ENCODE results near the gene FAM47E.
"Not testable (repeated sequence)": the region's sequence is repeated elsewhere in the genome, so short reads cannot be mapped to it uniquely, and the experiment has no call there.

Gene FAM47E

DNA sequence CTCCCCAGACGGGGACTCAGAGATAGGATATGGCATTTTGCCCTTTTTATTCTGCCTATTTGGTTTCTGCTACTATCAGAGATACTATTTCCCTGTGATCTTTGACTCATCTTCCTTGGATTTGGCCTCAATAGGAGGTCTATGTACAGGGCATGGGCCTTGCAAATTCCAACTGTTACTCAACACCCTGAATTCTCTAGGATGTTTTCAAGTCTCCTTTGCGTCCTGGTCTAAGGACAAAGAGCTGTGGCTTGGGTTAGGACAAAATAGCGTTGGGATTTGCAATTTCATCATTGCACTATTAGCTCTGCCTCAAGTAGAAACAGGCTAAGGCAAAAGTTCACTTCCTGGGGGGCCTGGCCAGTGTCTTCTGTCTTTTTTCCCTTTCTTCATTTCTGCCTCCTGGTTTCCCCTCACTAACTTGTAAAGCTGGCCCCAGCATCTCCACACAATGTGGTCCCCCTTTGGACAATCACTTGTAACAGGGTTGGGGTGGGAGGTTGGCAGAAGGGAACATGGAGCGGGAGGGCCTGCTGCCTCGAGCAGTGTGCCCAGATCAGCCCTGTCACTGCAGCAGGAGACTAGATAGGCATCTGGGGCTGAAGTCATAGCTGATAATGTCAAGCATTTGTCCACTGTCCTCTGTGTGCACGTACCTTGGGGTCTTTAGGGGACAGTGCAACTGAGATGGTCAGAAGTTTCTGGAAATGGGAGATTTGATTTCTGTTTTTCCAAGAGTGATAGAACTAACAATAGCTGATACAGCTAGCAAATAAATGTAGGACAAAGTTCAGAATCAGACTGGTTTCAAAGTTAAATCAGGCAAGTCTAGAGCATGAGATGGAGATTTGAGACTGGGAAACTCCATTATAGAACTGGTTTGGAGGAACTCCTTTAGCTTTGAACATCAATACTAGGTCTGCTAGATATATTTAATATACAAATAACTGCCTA is 29.2 kb downstream of the FAM47E start:
- H3K9me3 ChIP-seq (ENCODE audit: control insufficient read depth, insufficient read depth, low read depth, low read length), result no peaks in the 10 kb centered on the region
- H3K27me3 ChIP-seq (ENCODE audit: control insufficient read depth, insufficient read depth, low read length), result no peaks in the 10 kb centered on the region
- no peak overlapping the region for H3K4me3 ChIP-seq (ENCODE audit: low read depth, low read length)
- no peaks in the 10 kb centered on the region for H3K4me1 ChIP-seq (ENCODE audit: control insufficient read depth, insufficient read depth, low read length)
- H3K27ac ChIP-seq (ENCODE audit: low read depth, low read length), result no peak overlapping the region
- no peaks in the 10 kb centered on the region for H3K36me3 ChIP-seq (ENCODE audit: control insufficient read depth, insufficient read depth, low read length)
- H3K9ac ChIP-seq (ENCODE audit: low read length), result no peak overlapping the region

DNA sequence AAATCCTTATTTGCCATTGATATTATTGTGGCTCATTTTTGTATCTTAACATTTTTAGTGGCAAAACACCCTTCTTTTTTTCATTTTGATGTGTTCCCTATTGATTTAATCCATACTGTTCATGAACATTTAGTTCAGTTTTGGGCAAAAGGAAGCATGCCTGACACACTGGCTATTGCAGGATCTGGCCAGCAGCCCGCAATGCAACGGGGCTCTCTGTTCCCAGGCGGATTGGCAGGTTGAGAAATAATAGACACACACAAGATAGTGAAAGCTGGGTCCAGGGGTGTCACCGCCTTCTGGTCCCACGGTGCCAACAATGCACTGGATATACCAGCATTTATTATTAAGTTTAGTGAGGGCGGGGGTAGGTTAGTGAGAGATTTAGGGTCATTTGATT is 30.1 kb downstream of the FAM47E start:
- not testable (repeated sequence) for H3K27ac ChIP-seq (ENCODE audit: low read depth, low read length); H3K4me3 ChIP-seq (ENCODE audit: low read depth, low read length); H3K36me3 ChIP-seq (ENCODE audit: control insufficient read depth, insufficient read depth, low read length); H3K9me3 ChIP-seq (ENCODE audit: control insufficient read depth, insufficient read depth, low read depth, low read length); H3K4me1 ChIP-seq (ENCODE audit: control insufficient read depth, insufficient read depth, low read length); H3K27me3 ChIP-seq (ENCODE audit: control insufficient read depth, insufficient read depth, low read length); H3K9ac ChIP-seq (ENCODE audit: low read length)

DNA sequence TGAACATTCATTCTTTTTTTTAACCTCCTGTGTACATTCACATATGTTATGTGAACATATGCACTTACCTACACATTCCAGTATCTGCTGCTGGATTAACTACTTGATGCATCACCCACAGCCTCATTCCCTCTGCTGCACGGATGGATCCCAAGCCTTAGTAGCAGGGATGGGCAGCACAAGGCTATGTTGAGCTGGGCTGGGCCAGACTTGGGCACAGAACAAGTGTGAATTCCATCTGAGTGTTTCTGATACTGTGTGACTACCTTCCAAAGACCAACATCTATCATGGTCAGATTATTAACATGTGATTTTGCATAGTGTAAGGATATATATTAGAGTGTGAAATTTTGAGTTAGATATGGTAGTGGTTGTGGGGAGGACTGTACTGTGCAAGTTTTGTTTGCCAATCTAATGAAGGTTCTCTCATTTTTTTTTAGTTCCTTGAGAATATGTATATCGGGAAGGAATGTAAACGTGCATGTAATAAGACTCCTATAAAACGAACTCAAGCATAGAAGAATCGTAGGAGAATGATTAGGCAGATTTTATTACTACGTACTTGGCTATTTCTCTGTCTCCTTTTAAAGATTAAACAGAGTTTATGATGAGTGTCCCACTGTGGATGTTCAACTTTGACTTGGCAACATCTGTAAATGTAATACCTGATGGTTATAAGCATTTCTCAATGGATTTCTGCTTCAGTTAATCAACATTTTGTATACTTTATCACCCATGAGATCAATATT is 31.6 kb downstream of the FAM47E start:
- H3K4me1 ChIP-seq (ENCODE audit: control insufficient read depth, insufficient read depth, low read length), result no peaks in the 10 kb centered on the region
- H3K9ac ChIP-seq (ENCODE audit: low read length), result no peak overlapping the region
- no peaks in the 10 kb centered on the region for H3K27me3 ChIP-seq (ENCODE audit: control insufficient read depth, insufficient read depth, low read length)
- no peaks in the 10 kb centered on the region for H3K36me3 ChIP-seq (ENCODE audit: control insufficient read depth, insufficient read depth, low read length)
- no peaks in the 10 kb centered on the region for H3K9me3 ChIP-seq (ENCODE audit: control insufficient read depth, insufficient read depth, low read depth, low read length)
- H3K4me3 ChIP-seq (ENCODE audit: low read depth, low read length), result no peak overlapping the region
- H3K27ac ChIP-seq (ENCODE audit: low read depth, low read length), result no peak overlapping the region

DNA sequence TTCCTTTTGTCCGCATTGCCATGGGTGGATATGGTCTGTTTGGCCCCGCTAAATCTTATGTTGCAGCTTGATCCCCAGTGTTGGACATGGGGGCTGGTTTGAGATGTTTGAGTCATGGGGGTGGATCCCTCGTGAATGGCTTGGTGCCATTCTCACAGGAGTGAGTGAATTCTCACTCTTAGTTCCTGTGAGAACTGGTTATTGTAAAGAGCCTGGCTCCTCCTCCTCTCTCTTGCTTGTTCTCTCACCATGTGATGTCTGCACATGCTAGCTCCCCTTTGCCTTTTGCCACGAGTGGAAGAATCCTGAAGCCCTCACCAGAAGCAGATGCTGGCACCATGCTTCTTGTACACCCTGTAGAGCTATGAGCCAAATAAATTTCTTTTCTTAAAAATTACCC is 32.4 kb downstream of the FAM47E start:
- Histone ChIP-seq H3K4me1 (ENCODE audit: control insufficient read depth, insufficient read depth, low read length) (no peaks in the 10 kb centered on the region), H3K4me3 (ENCODE audit: low read depth, low read length) (no peak overlapping the region), H3K27me3 (ENCODE audit: control insufficient read depth, insufficient read depth, low read length) (no peaks in the 10 kb centered on the region), H3K27ac (ENCODE audit: low read depth, low read length) (no peak overlapping the region), H3K36me3 (ENCODE audit: control insufficient read depth, insufficient read depth, low read length) (no peaks in the 10 kb centered on the region), H3K9ac (ENCODE audit: low read length) (no peak overlapping the region), H3K9me3 (ENCODE audit: control insufficient read depth, insufficient read depth, low read depth, low read length) (no peaks in the 10 kb centered on the region)

DNA sequence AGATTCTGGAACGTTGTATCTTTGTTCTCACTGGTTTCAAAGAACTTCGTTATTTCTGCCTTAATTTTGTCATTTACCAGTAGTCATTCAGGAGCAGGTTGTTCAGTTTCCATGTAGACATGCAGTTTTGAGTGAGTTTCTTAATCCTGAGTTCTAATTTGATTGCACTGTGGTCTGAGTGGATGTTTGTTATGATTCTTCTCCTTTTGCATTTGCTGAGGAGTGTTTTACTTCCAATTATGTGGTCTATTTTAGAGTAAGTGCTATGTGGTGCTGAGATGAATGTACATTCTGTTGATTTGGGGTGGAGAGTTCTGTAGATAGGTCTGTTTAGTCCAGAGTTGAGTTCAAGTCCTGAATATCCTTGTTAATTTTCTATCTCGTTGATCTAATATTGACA is 36.3 kb downstream of the FAM47E start:
- not testable (repeated sequence) for H3K4me3 ChIP-seq (ENCODE audit: low read depth, low read length); H3K36me3 ChIP-seq (ENCODE audit: control insufficient read depth, insufficient read depth, low read length); H3K9me3 ChIP-seq (ENCODE audit: control insufficient read depth, insufficient read depth, low read depth, low read length); H3K27ac ChIP-seq (ENCODE audit: low read depth, low read length); H3K4me1 ChIP-seq (ENCODE audit: control insufficient read depth, insufficient read depth, low read length); H3K9ac ChIP-seq (ENCODE audit: low read length); H3K27me3 ChIP-seq (ENCODE audit: control insufficient read depth, insufficient read depth, low read length)

DNA sequence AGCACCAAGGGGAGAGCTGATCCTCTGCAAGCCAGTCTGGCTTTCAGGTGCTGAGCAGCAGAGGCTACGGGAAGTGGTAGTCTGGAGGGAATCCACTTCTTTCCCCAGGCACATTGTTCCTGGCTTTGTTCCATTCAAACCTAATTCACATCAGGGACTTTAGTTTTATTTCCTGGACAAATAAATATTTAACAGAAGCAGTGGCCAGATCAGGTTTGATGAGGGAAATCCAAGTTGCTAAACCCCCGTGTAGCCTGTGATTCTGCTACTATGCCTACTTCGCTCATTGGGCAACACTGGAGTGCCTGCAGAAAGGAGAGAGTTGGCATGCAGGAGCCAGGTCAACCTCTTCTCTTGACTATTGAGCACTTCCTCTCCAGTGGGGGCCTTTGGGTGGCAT is 41.2 kb downstream of the FAM47E start:
- Histone ChIP-seq H3K27ac (ENCODE audit: low read depth, low read length) (no peak overlapping the region), H3K27me3 (ENCODE audit: control insufficient read depth, insufficient read depth, low read length) (no peaks in the 10 kb centered on the region), H3K9ac (ENCODE audit: low read length) (no peak overlapping the region)

DNA sequence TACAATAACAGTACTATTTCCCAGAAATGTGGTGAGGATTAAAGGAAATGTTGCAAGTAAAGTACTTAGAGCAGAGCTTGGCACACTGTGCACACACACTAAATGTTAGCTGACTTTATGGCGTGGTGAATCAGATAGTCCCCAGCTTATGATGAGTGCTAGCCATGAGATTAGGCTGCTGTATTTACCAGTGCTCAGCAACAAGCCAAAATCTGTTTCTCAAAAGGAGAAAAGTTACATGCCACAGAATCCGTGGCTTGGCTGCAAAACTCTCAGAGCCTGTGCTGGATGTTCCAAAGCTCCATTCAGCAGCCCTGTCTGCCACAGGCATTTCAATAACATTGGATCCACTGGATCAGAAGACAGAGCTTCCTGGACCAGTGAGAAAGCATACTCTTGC is 42.3 kb downstream of the FAM47E start:
- Histone ChIP-seq H3K27ac (ENCODE audit: low read depth, low read length) (no peak overlapping the region), H3K9ac (ENCODE audit: low read length) (no peak overlapping the region), H3K4me3 (ENCODE audit: low read depth, low read length) (no peak overlapping the region), H3K4me1 (ENCODE audit: control insufficient read depth, insufficient read depth, low read length) (no peaks in the 10 kb centered on the region), H3K27me3 (ENCODE audit: control insufficient read depth, insufficient read depth, low read length) (no peaks in the 10 kb centered on the region), H3K36me3 (ENCODE audit: control insufficient read depth, insufficient read depth, low read length) (no peaks in the 10 kb centered on the region), H3K9me3 (ENCODE audit: control insufficient read depth, insufficient read depth, low read depth, low read length) (peaks cover 17% of the 10 kb centered on the region)

More for the DNA sequence above, 41.2 kb downstream of the FAM47E start:
- Histone ChIP-seq H3K36me3 (ENCODE audit: control insufficient read depth, insufficient read depth, low read length) (no peaks in the 10 kb centered on the region), H3K4me3 (ENCODE audit: low read depth, low read length) (no peak overlapping the region), H3K4me1 (ENCODE audit: control insufficient read depth, insufficient read depth, low read length) (no peaks in the 10 kb centered on the region), H3K9me3 (ENCODE audit: control insufficient read depth, insufficient read depth, low read depth, low read length) (peaks cover 12% of the 10 kb centered on the region)

DNA sequence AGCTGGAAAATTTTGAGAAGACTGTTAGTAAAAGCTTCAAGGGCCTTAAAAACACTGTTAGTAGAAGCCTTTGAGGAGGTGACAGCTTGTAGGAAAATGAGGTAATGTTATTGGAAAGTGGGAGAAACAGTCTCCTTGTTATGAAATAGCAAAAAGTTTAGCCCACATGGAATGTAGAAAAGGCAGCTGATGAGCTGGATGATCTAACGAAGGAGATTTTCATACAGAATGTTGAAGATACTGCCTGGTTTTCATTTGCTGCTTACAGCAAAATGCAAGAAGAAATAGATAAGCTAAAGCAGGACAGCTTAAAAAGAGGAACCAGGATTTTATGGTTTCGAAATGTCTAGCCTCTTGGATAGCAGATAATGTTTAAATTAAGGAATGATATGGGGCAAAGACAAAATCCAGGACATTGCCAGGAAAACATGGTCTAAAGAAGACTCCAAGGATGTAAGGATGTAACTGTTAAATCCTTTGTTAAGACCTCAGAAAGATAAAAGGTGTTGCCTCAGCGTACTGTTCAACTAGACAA is 44.8 kb downstream of the FAM47E start:
- Histone ChIP-seq H3K36me3 (ENCODE audit: control insufficient read depth, insufficient read depth, low read length) (no peaks in the 10 kb centered on the region), H3K4me1 (ENCODE audit: control insufficient read depth, insufficient read depth, low read length) (no peaks in the 10 kb centered on the region), H3K27me3 (ENCODE audit: control insufficient read depth, insufficient read depth, low read length) (no peaks in the 10 kb centered on the region), H3K9me3 (ENCODE audit: control insufficient read depth, insufficient read depth, low read depth, low read length) (peaks cover 17% of the 10 kb centered on the region), H3K27ac (ENCODE audit: low read depth, low read length) (no peak overlapping the region), H3K4me3 (ENCODE audit: low read depth, low read length) (no peak overlapping the region), H3K9ac (ENCODE audit: low read length) (no peak overlapping the region)

DNA sequence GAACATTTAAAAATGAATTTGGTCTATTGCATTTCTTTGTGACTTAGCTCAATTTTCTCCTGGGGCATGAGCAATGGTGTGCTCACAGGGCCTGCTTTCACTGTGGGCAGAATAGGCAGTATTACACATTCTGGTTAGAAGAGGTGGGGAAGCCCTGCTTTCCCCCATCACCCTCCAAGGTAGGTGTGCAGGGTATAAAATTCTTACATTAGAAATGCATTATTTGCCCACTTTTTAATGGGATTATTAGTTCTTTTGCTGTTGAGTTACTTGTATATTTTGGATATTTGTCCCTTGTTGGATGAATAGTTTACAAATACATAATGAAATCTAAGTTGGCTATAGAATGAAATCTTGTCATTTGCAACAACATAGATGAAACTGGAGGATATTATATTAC is 46.7 kb downstream of the FAM47E start:
- Histone ChIP-seq H3K4me3 (ENCODE audit: low read depth, low read length) (no peak overlapping the region), H3K9ac (ENCODE audit: low read length) (no peak overlapping the region), H3K27me3 (ENCODE audit: control insufficient read depth, insufficient read depth, low read length) (no peaks in the 10 kb centered on the region), H3K9me3 (ENCODE audit: control insufficient read depth, insufficient read depth, low read depth, low read length) (peaks cover 17% of the 10 kb centered on the region), H3K27ac (ENCODE audit: low read depth, low read length) (no peak overlapping the region), H3K36me3 (ENCODE audit: control insufficient read depth, insufficient read depth, low read length) (no peaks in the 10 kb centered on the region), H3K4me1 (ENCODE audit: control insufficient read depth, insufficient read depth, low read length) (no peaks in the 10 kb centered on the region)

DNA sequence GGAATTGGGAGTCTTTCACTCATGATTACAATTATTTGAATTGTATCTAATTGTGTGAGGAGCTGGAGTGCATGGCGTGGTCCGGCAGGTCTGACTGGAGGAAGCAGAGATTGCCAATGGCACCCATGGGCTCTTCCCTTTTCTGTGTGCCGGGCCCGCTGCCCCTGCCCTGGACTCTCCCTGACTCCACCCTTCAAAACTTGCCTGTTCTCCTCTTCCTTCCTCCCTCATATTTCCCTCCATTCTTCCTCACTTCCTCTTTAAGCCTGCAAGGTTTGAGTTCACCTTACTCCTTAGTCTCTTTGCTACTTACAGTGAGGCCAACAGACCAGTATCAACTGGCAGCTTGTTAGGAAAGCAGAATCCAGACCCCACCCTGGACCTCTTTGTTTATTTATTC is 48.5 kb downstream of the FAM47E start:
- H3K9ac ChIP-seq (ENCODE audit: low read length), result no peak overlapping the region
- H3K27ac ChIP-seq (ENCODE audit: low read depth, low read length), result no peak overlapping the region
- no peaks in the 10 kb centered on the region for H3K4me1 ChIP-seq (ENCODE audit: control insufficient read depth, insufficient read depth, low read length)
- no peak overlapping the region for H3K4me3 ChIP-seq (ENCODE audit: low read depth, low read length)
- peaks cover 4% of the 10 kb centered on the region for H3K27me3 ChIP-seq (ENCODE audit: control insufficient read depth, insufficient read depth, low read length)
- peaks cover 17% of the 10 kb centered on the region for H3K9me3 ChIP-seq (ENCODE audit: control insufficient read depth, insufficient read depth, low read depth, low read length)
- H3K36me3 ChIP-seq (ENCODE audit: control insufficient read depth, insufficient read depth, low read length), result no peaks in the 10 kb centered on the region

All from HUES6 (cell line).